Measurements from ENCODE around the gene CYP2A7. TPM values are rescaled to one million over a fixed set of nuclear protein-coding genes. Genes with fewer than 3 reads are reported as not detected.
"Not testable (repeated sequence)": the region's sequence is repeated elsewhere in the genome, so short reads cannot be mapped to it uniquely, and the experiment has no call there.

The CYP2A7 gene
- total RNA-seq, 4 donors from 2014 or later: not detected

DNA sequence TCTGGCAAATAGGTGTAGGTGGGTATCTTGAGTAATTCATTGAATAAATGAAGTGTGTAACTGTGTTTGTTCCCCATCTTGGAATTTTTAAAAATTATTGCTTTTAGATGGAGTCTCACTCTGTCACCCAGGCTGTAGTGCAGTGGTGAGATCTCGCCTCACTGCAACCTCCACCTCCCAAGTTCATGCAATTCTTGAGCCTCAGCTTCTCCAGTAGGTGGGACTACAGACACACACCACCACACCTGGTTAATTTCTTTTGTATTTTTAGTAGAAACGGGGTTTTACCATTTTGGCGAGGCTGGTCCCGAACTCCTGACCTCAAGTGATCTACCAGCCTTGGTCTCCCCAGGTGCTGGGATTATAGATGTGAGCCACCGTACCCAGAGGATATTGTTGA, 23.9 kb downstream of the CYP2A7 start:
- TF ChIP-seq CTCF (IDR thresholded peaks at IDR 0.05): no peak
- no peak for TF ChIP-seq POLR2A (IDR thresholded peaks at IDR 0.05)
- intact Hi-C loops (cut with DNase I): no loop called here
- Histone ChIP-seq H3K27ac (no peak overlapping the region), H3K4me1 (no peaks in the 10 kb centered on the region), H3K4me3 (replicated peaks in 1 of 3) (no peak overlapping the region), H3K27me3 (no peaks in the 10 kb centered on the region), H3K9me3 (no peaks in the 10 kb centered on the region), H3K36me3 (no peaks in the 10 kb centered on the region)
- DNase-seq: no peak
- 69 to 83% methylated on average over 4 to 5 of the region's 5 CpGs for WGBS, 2 donors

DNA sequence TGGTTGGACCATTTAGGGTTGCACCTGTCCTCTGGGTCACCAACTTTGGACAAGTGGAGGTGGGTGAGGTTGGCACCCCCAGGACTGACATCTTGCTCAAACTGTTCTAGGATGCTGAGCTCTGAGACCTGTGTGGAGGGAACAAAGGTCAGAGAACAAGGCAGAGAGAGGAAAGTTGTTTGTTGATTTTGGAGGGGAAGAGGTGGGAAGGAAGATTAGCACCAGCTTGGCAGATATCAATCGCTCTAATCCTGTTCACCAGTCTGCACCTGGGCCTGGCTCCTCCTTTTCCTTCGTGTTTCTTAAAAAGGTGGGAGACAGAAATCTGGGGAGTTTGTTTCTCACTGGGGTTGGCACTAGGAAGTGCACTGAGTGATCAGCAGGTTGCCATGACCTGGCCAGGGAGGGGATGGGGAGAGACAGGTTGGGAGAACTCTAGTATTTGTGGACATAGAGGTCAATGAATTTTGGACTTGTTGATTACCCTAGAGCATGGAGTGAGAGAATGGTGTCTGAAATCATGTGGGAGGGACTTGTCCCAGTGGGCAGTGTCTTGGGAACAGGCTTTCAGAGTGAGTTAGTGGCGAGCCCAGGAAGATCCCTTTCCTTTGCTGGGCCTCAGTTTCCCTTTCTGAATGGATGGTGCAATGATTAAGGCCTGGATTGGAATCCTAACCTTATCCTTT, 29.4 kb downstream of the CYP2A7 start:
- intact Hi-C loops (cut with DNase I); H3K36me3 ChIP-seq; H3K4me1 ChIP-seq; H3K9me3 ChIP-seq; H3K4me3 ChIP-seq (replicated peaks in 1 of 3); DNase-seq; H3K27ac ChIP-seq; H3K27me3 ChIP-seq: not testable (repeated sequence)
- 23 to 26% methylated on average over 2 of the region's 3 CpGs for WGBS, 2 donors

DNA sequence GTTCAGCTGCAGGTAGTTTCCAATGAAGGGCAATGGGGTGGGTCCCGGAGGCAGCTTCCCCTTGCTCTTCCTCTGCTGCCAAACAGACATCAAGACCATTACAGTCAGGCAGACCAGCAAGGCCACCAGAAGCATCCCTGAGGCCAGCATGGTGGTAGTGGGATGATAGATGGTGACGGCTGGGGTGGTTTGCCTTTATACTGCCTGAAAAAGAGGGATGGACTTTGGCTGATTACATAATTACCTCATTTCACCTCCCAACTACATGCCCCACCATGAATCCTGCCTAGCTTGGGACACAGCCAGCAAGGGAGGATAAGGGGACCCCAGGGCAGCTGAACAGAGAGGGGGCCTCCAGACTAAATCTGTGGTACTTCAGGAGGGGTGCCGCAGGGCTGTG, 31.8 kb downstream of the CYP2A7 start, which contains the start of gene CYP2A6:
Gene CYP2A6, minus strand, starts transcription at position 171 of the 400 bp plus-strand sequence. Its CDS starts 21 bp downstream, at position 150.
- H3K9me3 ChIP-seq; intact Hi-C loops (cut with DNase I): not testable (repeated sequence)
- WGBS, 2 donors: 89 to 91% methylated on average over 1 to 3 of the region's 3 CpGs

GRCh38 chr19:40846722-40847121, 35.3 kb downstream of the CYP2A7 start:
- H3K27ac ChIP-seq; H3K4me1 ChIP-seq; H3K9me3 ChIP-seq; H3K4me3 ChIP-seq (replicated peaks in 1 of 3); H3K36me3 ChIP-seq; H3K27me3 ChIP-seq; DNase-seq; intact Hi-C loops (cut with DNase I): not testable (repeated sequence)
- 81 to 84% methylated on average over 7 to 8 of the region's 8 CpGs for WGBS, 2 donors

More for the DNA sequence above, 31.8 kb downstream of the CYP2A7 start, which contains the start of gene CYP2A6:
- H3K4me1 ChIP-seq; H3K4me3 ChIP-seq (replicated peaks in 1 of 3); H3K36me3 ChIP-seq; DNase-seq; H3K27ac ChIP-seq; H3K27me3 ChIP-seq: not testable (repeated sequence)

GRCh38 chr19:40843653-40844052, 38.4 kb downstream of the CYP2A7 start:
- H3K4me1 ChIP-seq; H3K9me3 ChIP-seq; H3K4me3 ChIP-seq (replicated peaks in 1 of 3); H3K36me3 ChIP-seq; H3K27me3 ChIP-seq; H3K27ac ChIP-seq; intact Hi-C loops (cut with DNase I): not testable (repeated sequence)
- 2 to 3% methylated on average over 6 to 14 of the region's 19 CpGs for WGBS, 2 donors
- DNase-seq: peak; percentile 22 to 31

DNA sequence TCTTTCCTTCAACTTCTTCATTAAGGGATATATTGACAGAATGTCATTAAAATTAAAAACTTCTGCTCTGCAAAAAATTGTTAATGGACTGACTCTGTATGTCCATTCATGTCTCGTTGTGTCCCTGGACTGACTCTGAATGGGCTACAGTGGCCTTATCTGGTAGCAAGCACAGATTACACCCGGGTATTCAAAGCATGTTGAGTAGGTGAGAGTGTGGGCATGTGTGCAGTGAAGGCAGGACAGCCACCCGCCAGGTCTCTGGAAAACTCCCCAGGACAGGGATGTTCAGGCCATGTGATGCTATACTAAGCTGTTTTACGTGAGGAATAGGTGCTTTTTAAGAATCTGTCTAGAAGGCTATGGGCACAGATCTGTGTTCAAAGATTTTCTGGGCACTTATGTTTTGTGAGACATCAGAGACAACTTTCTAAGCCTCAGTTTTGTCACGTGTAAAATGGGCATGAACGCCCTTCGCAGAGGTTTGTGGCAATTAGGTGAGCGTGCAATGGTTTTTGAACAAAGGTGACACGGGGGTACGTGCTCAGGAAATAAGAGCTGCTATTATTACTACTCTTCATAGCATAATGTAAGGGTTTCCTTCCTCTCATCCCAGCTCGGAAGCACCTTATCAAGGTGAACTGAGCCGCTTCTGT, 38.9 kb downstream of the CYP2A7 start:
- H3K4me1 ChIP-seq; H3K36me3 ChIP-seq; H3K27me3 ChIP-seq; H3K9me3 ChIP-seq; intact Hi-C loops (cut with DNase I); DNase-seq; H3K27ac ChIP-seq; H3K4me3 ChIP-seq (replicated peaks in 1 of 3): not testable (repeated sequence)
- 42 to 57% methylated on average over 9 of the region's 12 CpGs for WGBS, 2 donors

DNA sequence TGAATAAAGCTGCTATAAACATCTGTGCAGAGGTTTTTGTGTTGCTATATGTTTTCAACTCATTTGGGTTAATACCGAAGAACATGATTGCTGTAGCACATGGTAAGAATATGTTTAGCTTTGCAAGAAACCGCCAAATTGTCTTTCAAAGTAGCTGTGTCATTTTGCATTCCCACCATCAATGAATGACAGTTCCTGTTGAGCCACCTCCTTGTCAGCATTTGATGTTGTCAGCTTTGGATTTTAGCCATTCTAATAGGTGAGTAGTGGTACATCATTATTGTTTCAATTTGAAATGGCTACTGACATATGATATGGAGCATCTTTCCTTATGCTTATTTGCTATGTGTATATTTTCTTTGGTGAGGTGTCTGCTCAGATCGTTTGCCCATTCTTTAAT, 40.0 kb downstream of the CYP2A7 start:
- 85 to 95% methylated on average over 2 to 3 of the region's 3 CpGs for WGBS, 2 donors

GRCh38 chr19:40838477-40838876, 43.6 kb downstream of the CYP2A7 start:
- H3K4me1 ChIP-seq; DNase-seq; H3K36me3 ChIP-seq; H3K27ac ChIP-seq; H3K9me3 ChIP-seq; intact Hi-C loops (cut with DNase I); H3K27me3 ChIP-seq; H3K4me3 ChIP-seq (replicated peaks in 1 of 3): not testable (repeated sequence)
- 83 to 87% methylated on average over 1 of the region's 1 CpG for WGBS, 2 donors

More for the DNA sequence above, 40.0 kb downstream of the CYP2A7 start:
- H3K27me3 ChIP-seq; H3K9me3 ChIP-seq; H3K4me1 ChIP-seq; H3K4me3 ChIP-seq (replicated peaks in 1 of 3); DNase-seq; intact Hi-C loops (cut with DNase I); H3K27ac ChIP-seq; H3K36me3 ChIP-seq: not testable (repeated sequence)
